Ovary (tissue), 3 donors: Measurements from ENCODE around the gene TBC1D14.

Experiments
- EP300 ChIP-seq: sonication (generic); formaldehyde crosslinking; IDR thresholded peaks from one replicate; pipeline ENCODE4 v1.6.1; 2017; ENCODE audit warnings: antibody characterized with exemption
- POLR2A ChIP-seq: fragments of 450-650 bp; IDR thresholded peaks from one replicate; pipeline ENCODE4 v1.6.1; 2017; ENCODE audit warnings: antibody characterized with exemption, mild to moderate bottlenecking, moderate library complexity
- TF ChIP-seq, protein P1 (sequence below), 3 donors: fragments of 450-650 bp in 2 of 3; fragments of 200-600 bp in 1 of 3; IDR thresholded peaks; one replicate each; pipeline versions ENCODE4 v1.5.1 to v1.8.0; 2016 to 2022; ENCODE audit warnings: antibody characterized with exemption in 3 of 3, mild to moderate bottlenecking in 1 of 3
- donor health status: DM: no; HTN: no; CAD: no.

DNA sequence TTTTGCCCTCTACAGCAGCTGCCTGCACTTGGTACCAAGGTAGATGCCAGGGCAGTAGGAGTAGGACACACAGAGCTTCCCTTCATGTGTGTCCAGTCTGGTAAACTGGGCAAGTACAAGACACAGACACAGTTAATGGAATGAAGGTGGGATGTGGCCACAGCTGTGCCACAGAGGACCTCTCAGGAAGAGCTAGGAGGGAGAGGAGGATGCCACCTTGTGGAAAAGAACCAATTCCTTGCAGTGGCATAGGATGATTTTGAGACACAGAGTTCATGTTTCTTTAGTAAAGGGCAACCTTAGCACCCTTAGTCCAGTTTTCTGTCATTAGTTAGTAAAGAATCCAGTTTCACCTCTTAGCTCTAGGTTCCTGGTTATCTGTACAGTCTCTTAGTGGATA lies 36.3 kb upstream of the TBC1D14 start:
- TF ChIP-seq, protein P1, sequence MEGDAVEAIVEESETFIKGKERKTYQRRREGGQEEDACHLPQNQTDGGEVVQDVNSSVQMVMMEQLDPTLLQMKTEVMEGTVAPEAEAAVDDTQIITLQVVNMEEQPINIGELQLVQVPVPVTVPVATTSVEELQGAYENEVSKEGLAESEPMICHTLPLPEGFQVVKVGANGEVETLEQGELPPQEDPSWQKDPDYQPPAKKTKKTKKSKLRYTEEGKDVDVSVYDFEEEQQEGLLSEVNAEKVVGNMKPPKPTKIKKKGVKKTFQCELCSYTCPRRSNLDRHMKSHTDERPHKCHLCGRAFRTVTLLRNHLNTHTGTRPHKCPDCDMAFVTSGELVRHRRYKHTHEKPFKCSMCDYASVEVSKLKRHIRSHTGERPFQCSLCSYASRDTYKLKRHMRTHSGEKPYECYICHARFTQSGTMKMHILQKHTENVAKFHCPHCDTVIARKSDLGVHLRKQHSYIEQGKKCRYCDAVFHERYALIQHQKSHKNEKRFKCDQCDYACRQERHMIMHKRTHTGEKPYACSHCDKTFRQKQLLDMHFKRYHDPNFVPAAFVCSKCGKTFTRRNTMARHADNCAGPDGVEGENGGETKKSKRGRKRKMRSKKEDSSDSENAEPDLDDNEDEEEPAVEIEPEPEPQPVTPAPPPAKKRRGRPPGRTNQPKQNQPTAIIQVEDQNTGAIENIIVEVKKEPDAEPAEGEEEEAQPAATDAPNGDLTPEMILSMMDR (IDR thresholded peaks at IDR 0.05) = no peak
- TF ChIP-seq POLR2A (no peak), EP300 (no peak)
